Neural progenitor cell (in vitro differentiated cells): Measurements from ENCODE around the gene NTHL1.

ENCODE experiments used
- CTCF ChIP-seq: fragments of 200-600 bp; sonication (generic); IDR thresholded peaks from 2 replicates; pipeline ENCODE4 v1.5.1; 2017; ENCODE audit warnings: antibody characterized with exemption, mild to moderate bottlenecking
- EZH2phosphoT487 ChIP-seq: fragments of 200-600 bp; sonication (generic); IDR thresholded peaks from 2 replicates; pipeline ENCODE4 v1.6.1; 2017; ENCODE audit warnings: antibody characterized with exemption

GRCh38 chr16:2037647-2038381, 9.8 kb downstream of the NTHL1 start:
- no peak for TF ChIP-seq CTCF
- TF ChIP-seq EZH2phosphoT487 = no peak
